Pulmonary artery endothelial cell (primary cell): ENCODE results near the gene EGFL8. TPM values are rescaled to one million over a fixed set of nuclear protein-coding genes. Genes with fewer than 3 reads are reported as not detected.

Experiments
- DNase-seq: peaks from one replicate; pipeline ENCODE4 v3.0.0-alpha.2; 2011; ENCODE audit warnings: low read depth, low spot score
- total RNA-seq: library from RNA; depleted of rRNA; stranded (reverse); fragments of >200 nt; gene quantifications from 2 replicates; pipeline ENCODE4 v1.2.3, GENCODE V29; 2014

Gene EGFL8
- total RNA-seq, 1 donor from 2014 or later: 1.3 TPM

- no peak for DNase-seq
Observed at GRCh38 chr6:32146687-32147086, 17.7 kb upstream of the EGFL8 start.

- no peak for DNase-seq
Observed at GRCh38 chr6:32147401-32148132, 16.8 kb upstream of the EGFL8 start.

- no peak for DNase-seq
Observed at GRCh38 chr6:32148289-32149091, 15.9 kb upstream of the EGFL8 start.

- no peak for DNase-seq
Observed at GRCh38 chr6:32149092-32149755, 15.2 kb upstream of the EGFL8 start.

- no peak for DNase-seq
Observed at GRCh38 chr6:32149932-32150870, 14.2 kb upstream of the EGFL8 start.

- DNase-seq: no peak
Observed at GRCh38 chr6:32151181-32151862, 13.1 kb upstream of the EGFL8 start.

GRCh38 chr6:32151863-32152768, 12.3 kb upstream of the EGFL8 start, which contains the start of gene PRRT1:
Gene PRRT1, minus strand, starts transcription at chr6:32151939. Its CDS starts 112 bp downstream, at chr6:32151827.
- DNase-seq: no peak

GRCh38 chr6:32152769-32153563, 11.4 kb upstream of the EGFL8 start:
- DNase-seq: no peak

GRCh38 chr6:32153564-32154513, 10.6 kb upstream of the EGFL8 start, which contains the start of gene PPT2:
Gene PPT2, plus strand, starts transcription at chr6:32154141. Its CDS starts 454 bp downstream, at chr6:32154595.
- DNase-seq: peak; percentile 78

GRCh38 chr6:32154514-32155161, 9.8 kb upstream of the EGFL8 start:
- no peak for DNase-seq

GRCh38 chr6:32156891-32157290, 7.5 kb upstream of the EGFL8 start:
- no peak for DNase-seq

GRCh38 chr6:32158052-32158451, 6.3 kb upstream of the EGFL8 start:
- no peak for DNase-seq

GRCh38 chr6:32163559-32164258, 686 bp upstream of the EGFL8 start:
- no peak for DNase-seq

GRCh38 chr6:32166411-32167061, 2.1 kb downstream of the EGFL8 start:
- no peak for DNase-seq

GRCh38 chr6:32167154-32167760, 2.9 kb downstream of the EGFL8 start:
- no peak for DNase-seq
